ENCODE measurements around the gene LRRC18. TPM values are rescaled to one million over a fixed set of nuclear protein-coding genes. Genes with fewer than 3 reads are reported as not detected.

The LRRC18 gene
- total RNA-seq, 1 donor from 2014 or later: not detected

- Mint-ChIP-seq H3K27me3 (ENCODE audit: low read depth) (peaks cover 7% of the 10 kb centered on the region), H3K4me1 (ENCODE audit: low read depth) (no peaks in the 10 kb centered on the region), H3K9me3 (no peaks in the 10 kb centered on the region), H3K27ac (no peak overlapping the region), H3K4me3 (ENCODE audit: low read depth) (no peak overlapping the region), H3K36me3 (ENCODE audit: low read depth) (no peaks in the 10 kb centered on the region)
- DNase-seq (ENCODE audit: low spot score): no peak
- intact Hi-C loops (cut with micrococcal nuclease): no loop called here
Measured at GRCh38 chr10:48964038-48964437, 24.4 kb upstream of the LRRC18 start.

DNA sequence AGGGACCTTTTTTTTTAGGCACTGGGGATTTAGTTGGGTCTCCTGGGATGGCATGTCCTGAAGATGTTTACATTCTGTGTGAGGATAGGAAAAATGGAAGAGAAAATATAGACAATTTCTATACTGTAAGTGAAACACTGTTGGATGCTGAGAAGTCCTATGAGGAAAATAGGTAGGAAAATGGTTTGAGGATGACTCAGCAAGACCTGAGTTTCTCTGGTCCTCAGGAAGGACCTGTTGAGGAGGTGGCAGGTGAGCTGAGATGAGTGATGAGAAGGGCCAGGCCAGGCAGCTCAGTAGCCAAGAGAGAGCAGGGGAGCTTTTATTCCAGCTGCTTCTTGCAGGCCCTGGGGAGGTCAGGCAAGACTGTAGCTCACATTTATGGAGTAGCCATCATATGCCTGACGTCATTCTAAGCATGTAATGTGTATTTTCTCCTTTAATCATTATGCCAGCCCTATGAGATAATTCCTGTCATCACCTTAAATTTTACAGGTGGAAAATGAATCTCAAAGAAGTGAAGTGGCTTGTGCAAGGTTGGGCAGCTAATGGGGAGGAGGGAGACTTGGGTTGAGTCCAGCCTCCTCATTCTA lies 19.1 kb upstream of the LRRC18 start:
- intact Hi-C loops (cut with micrococcal nuclease): no loop called here
- Mint-ChIP-seq H3K4me3 (ENCODE audit: low read depth) (no peak overlapping the region), H3K9me3 (no peaks in the 10 kb centered on the region), H3K27ac (no peak overlapping the region), H3K27me3 (ENCODE audit: low read depth) (peaks cover 7% of the 10 kb centered on the region), H3K4me1 (ENCODE audit: low read depth) (no peaks in the 10 kb centered on the region), H3K36me3 (ENCODE audit: low read depth) (no peaks in the 10 kb centered on the region)
- DNase-seq (ENCODE audit: low spot score): no peak

GRCh38 chr10:48957361-48958151 lies 17.9 kb upstream of the LRRC18 start:
- DNase-seq (ENCODE audit: low spot score): no peak
- Mint-ChIP-seq H3K9me3 (no peaks in the 10 kb centered on the region), H3K36me3 (ENCODE audit: low read depth) (no peaks in the 10 kb centered on the region), H3K27me3 (ENCODE audit: low read depth) (peaks cover 7% of the 10 kb centered on the region), H3K27ac (no peak overlapping the region), H3K4me1 (ENCODE audit: low read depth) (no peaks in the 10 kb centered on the region), H3K4me3 (ENCODE audit: low read depth) (no peak overlapping the region)
- intact Hi-C loops (cut with micrococcal nuclease): no loop called here

GRCh38 chr10:48951707-48952106 lies 12.1 kb upstream of the LRRC18 start:
- intact Hi-C loops (cut with micrococcal nuclease): no loop called here
- Mint-ChIP-seq H3K9me3 (no peaks in the 10 kb centered on the region), H3K36me3 (ENCODE audit: low read depth) (no peaks in the 10 kb centered on the region), H3K4me1 (ENCODE audit: low read depth) (no peaks in the 10 kb centered on the region), H3K4me3 (ENCODE audit: low read depth) (no peak overlapping the region), H3K27ac (no peak overlapping the region), H3K27me3 (ENCODE audit: low read depth) (no peaks in the 10 kb centered on the region)
- no peak for DNase-seq (ENCODE audit: low spot score)

- no peak overlapping the region for H3K27ac Mint-ChIP-seq
- H3K4me1 Mint-ChIP-seq (ENCODE audit: low read depth): no peaks in the 10 kb centered on the region
- intact Hi-C loops (cut with micrococcal nuclease): no loop called here
- no peaks in the 10 kb centered on the region for H3K9me3 Mint-ChIP-seq
- no peaks in the 10 kb centered on the region for H3K27me3 Mint-ChIP-seq (ENCODE audit: low read depth)
- H3K36me3 Mint-ChIP-seq (ENCODE audit: low read depth): no peaks in the 10 kb centered on the region
- no peak for DNase-seq (ENCODE audit: low spot score)
- no peak overlapping the region for H3K4me3 Mint-ChIP-seq (ENCODE audit: low read depth)
Measured at GRCh38 chr10:48948470-48949037, 8.9 kb upstream of the LRRC18 start.

- intact Hi-C loops (cut with micrococcal nuclease): no loop called here
- Mint-ChIP-seq H3K27ac (no peak overlapping the region), H3K4me3 (ENCODE audit: low read depth) (no peak overlapping the region), H3K36me3 (ENCODE audit: low read depth) (no peaks in the 10 kb centered on the region), H3K9me3 (no peaks in the 10 kb centered on the region), H3K4me1 (ENCODE audit: low read depth) (no peaks in the 10 kb centered on the region), H3K27me3 (ENCODE audit: low read depth) (no peaks in the 10 kb centered on the region)
- DNase-seq (ENCODE audit: low spot score): no peak
Measured at GRCh38 chr10:48947690-48948469, 8.2 kb upstream of the LRRC18 start.

DNA sequence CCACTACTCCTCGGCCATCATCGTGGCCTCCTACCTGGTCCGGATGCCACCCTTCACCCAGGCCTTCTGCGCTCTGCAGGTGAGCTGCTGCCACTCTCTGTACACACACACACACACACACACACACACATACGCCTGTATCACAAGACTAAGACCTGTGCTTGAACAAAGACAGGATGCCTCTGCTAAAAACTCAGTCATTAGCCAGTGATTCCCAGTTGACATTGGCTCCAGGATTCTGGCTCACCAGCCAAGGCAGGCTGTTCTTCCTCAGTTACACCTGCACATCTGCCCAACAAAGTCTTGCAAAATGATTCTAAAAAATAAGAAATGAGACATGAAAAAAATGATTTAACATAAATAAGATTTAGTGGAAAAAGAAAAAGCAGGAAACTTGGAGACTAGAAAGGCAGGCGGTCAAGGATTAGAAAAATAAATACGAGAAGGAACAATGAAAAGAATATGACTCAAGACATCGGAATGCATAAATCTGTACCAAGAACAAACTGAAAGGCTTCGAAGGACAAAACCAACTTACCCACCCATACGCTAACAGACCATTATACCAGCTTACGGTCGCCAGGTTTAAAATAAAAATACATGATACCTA lies 7.4 kb upstream of the LRRC18 start:
- Mint-ChIP-seq H3K27me3 (ENCODE audit: low read depth) (no peaks in the 10 kb centered on the region), H3K4me3 (ENCODE audit: low read depth) (no peak overlapping the region), H3K27ac (no peak overlapping the region), H3K9me3 (no peaks in the 10 kb centered on the region), H3K36me3 (ENCODE audit: low read depth) (no peaks in the 10 kb centered on the region), H3K4me1 (ENCODE audit: low read depth) (no peaks in the 10 kb centered on the region)
- no peak for DNase-seq (ENCODE audit: low spot score)
- intact Hi-C loops (cut with micrococcal nuclease): no loop called here

- intact Hi-C loops (cut with micrococcal nuclease): no loop called here
- Mint-ChIP-seq H3K27ac (no peak overlapping the region), H3K36me3 (ENCODE audit: low read depth) (no peaks in the 10 kb centered on the region), H3K4me1 (ENCODE audit: low read depth) (no peaks in the 10 kb centered on the region), H3K27me3 (ENCODE audit: low read depth) (no peaks in the 10 kb centered on the region), H3K9me3 (no peaks in the 10 kb centered on the region), H3K4me3 (ENCODE audit: low read depth) (no peak overlapping the region)
- DNase-seq (ENCODE audit: low spot score): no peak
Measured at GRCh38 chr10:48946332-48946731, 6.7 kb upstream of the LRRC18 start.

DNA sequence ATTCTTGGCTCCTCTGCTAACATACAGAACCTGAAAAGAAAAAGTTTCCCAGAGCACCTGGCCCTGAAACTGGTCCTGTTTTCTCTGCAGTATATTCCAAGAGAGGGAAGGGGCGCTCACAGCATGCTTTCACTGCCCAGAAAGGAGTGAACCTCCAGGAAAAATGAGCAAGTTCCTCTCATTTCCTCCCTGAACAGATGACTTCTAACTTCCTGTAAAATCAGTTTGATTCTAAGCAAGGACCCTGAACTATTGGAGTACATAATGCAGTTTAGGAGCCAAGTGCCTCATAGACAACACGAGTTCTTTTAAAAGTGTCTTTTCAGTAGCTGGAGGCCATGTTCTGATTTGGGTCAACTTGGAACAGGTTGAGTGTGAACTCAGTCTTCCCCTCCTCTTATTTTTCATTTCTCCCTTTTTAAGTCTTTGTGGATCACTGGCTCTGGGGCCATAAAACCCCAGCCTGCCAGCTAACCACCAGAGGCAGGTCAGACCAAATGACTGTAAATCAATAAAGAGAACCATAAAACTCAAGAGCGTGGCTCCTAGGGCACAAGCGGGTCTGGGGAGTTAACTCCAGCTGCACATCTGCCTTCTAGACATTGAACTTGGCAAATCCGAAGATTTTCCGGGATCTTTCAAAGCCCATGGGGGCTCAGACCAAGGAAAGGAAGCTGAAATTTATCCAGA lies 5.9 kb upstream of the LRRC18 start:
- Mint-ChIP-seq H3K36me3 (ENCODE audit: low read depth) (no peaks in the 10 kb centered on the region), H3K27me3 (ENCODE audit: low read depth) (no peaks in the 10 kb centered on the region), H3K4me3 (ENCODE audit: low read depth) (no peak overlapping the region), H3K9me3 (no peaks in the 10 kb centered on the region), H3K27ac (no peak overlapping the region), H3K4me1 (ENCODE audit: low read depth) (no peaks in the 10 kb centered on the region)
- no peak for DNase-seq (ENCODE audit: low spot score)
- intact Hi-C loops (cut with micrococcal nuclease): no loop called here

GRCh38 chr10:48944171-48944570 lies 4.5 kb upstream of the LRRC18 start:
- H3K9me3 Mint-ChIP-seq: no peaks in the 10 kb centered on the region
- no peak for DNase-seq (ENCODE audit: low spot score)
- intact Hi-C loops (cut with micrococcal nuclease): no loop called here
- H3K27ac Mint-ChIP-seq: no peak overlapping the region
- H3K4me1 Mint-ChIP-seq (ENCODE audit: low read depth): no peaks in the 10 kb centered on the region
- no peak overlapping the region for H3K4me3 Mint-ChIP-seq (ENCODE audit: low read depth)
- H3K36me3 Mint-ChIP-seq (ENCODE audit: low read depth): no peaks in the 10 kb centered on the region
- H3K27me3 Mint-ChIP-seq (ENCODE audit: low read depth): no peaks in the 10 kb centered on the region

- H3K4me3 Mint-ChIP-seq (ENCODE audit: low read depth): no peak overlapping the region
- no peaks in the 10 kb centered on the region for H3K4me1 Mint-ChIP-seq (ENCODE audit: low read depth)
- intact Hi-C loops (cut with micrococcal nuclease): no loop called here
- no peak for DNase-seq (ENCODE audit: low spot score)
- no peaks in the 10 kb centered on the region for H3K36me3 Mint-ChIP-seq (ENCODE audit: low read depth)
- no peaks in the 10 kb centered on the region for H3K27me3 Mint-ChIP-seq (ENCODE audit: low read depth)
- H3K9me3 Mint-ChIP-seq: no peaks in the 10 kb centered on the region
- H3K27ac Mint-ChIP-seq: no peak overlapping the region
Measured at GRCh38 chr10:48943096-48943495, 3.5 kb upstream of the LRRC18 start.

DNA sequence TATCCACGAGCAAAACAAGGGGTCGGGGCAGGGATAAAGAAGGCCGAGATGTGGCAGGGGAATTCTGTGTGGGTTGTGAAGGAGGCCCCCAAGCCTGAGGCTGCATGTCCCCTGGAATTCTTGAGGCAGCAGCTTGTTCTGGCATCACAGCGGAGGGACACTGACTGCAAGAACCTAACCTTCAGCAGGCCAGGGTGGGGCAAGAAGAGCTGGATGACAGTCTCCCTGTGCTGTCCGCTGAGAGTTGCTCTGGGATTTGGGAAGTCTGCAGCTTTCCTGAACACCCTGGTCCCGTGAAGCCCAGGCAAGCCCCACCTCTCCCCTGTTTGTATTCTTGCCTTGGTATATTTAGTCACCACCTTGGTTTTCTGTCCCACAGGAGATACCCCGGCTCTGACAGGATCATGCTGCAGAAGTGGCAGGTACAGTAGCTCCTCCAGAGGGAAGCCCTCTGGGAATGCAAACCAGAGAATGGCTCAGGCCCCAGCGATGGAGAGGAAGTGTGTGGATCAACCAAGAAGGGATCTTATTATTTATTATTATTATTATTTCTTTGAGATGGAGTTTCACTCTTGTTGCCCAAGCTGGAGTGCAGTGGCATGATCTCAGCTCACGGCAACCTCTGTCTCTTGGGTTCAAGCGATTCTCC lies 1.9 kb upstream of the LRRC18 start:
- no peak for DNase-seq (ENCODE audit: low spot score)

More for the DNA sequence above, 1.9 kb upstream of the LRRC18 start:
- Mint-ChIP-seq H3K4me1 (ENCODE audit: low read depth) (no peaks in the 10 kb centered on the region), H3K4me3 (ENCODE audit: low read depth) (no peak overlapping the region), H3K27me3 (ENCODE audit: low read depth) (no peaks in the 10 kb centered on the region), H3K9me3 (no peaks in the 10 kb centered on the region), H3K36me3 (ENCODE audit: low read depth) (no peaks in the 10 kb centered on the region), H3K27ac (no peak overlapping the region)
- intact Hi-C loops (cut with micrococcal nuclease): no loop called here
